Adrenal gland (tissue), 12 donors: ENCODE measurements around the gene TDO2. TPM values are rescaled to one million over a fixed set of nuclear protein-coding genes. Genes with fewer than 3 reads are reported as not detected.
"Not testable (repeated sequence)": the region's sequence is repeated elsewhere in the genome, so short reads cannot be mapped to it uniquely, and the experiment has no call there.

ENCODE experiments used
- DNase-seq, 7 donors: peaks; one replicate each; pipeline ENCODE4 v3.0.0-alpha.2; 2019 to 2020
- H3K27ac ChIP-seq, 5 donors: fragments of 200-600 bp; sonication (generic) in 4 of 5; 1 replicate in 3 of 5; 2 replicates in 2 of 5; pipeline versions ENCODE4 v1.5.1 to v1.8.0; 2016 to 2020; ENCODE audit warnings: mild to moderate bottlenecking in 1 of 5
- H3K27me3 ChIP-seq: fragments of 200-600 bp; 2 replicates; pipeline ENCODE4 v1.8.0; 2021
- H3K36me3 ChIP-seq, 2 donors: fragments of 200-600 bp; replicated peaks in 1 of 2; 1 replicate in 1 of 2; 2 replicates in 1 of 2; pipeline versions ENCODE4 v1.5.1 to v1.8.0; 2018 to 2022
- H3K4me1 ChIP-seq, 2 donors: fragments of 200-600 bp; replicated peaks in 1 of 2; 1 replicate in 1 of 2; 2 replicates in 1 of 2; pipeline versions ENCODE4 v1.5.1 to v1.8.0; 2018 to 2021
- H3K4me3 ChIP-seq, 4 donors: fragments of 200-600 bp; sonication (generic) in 3 of 4; one replicate each; pipeline ENCODE4 v1.5.1; 2016 to 2018
- H3K9me3 ChIP-seq, 3 donors: fragments of 200-600 bp; sonication (generic) in 1 of 3; replicated peaks in 1 of 3; 1 replicate in 2 of 3; 2 replicates in 1 of 3; pipeline versions ENCODE4 v1.5.1 to v1.8.0; 2016 to 2021
- POLR2A ChIP-seq, 2 donors: fragments of 450-650 bp; IDR thresholded peaks; one replicate each; pipeline ENCODE4 v1.6.1; 2017; ENCODE audit warnings: antibody characterized with exemption in 2 of 2, mild to moderate bottlenecking in 2 of 2, moderate library complexity in 1 of 2
- WGBS, 4 donors: extraction: QIAGEN DNeasy Blood & Tissue Kit in 2 of 4; methylation state at CpG; one replicate each; pipeline versions ENCODE4 v1.1.5 to v1.1.7; 2013 to 2017; 5-methylcytosine and 5-hydroxymethylcytosine counted together
- intact Hi-C, 2 donors: fragments of 100-400 bp; cut with DNase I; formaldehyde crosslinking; loops; one replicate each; pipeline versions ENCODE4 v1.14.1 to v1.15.0; 2022 to 2023
- polyA plus RNA-seq, 3 donors: library from polyadenylated mRNA; stranded (reverse); fragments of 200-250 nt in 2 of 3; fragments of 350-450 nt in 1 of 3; fragmentation: Illumina TruSeq in 1 of 3; extraction: RNeasy Lipid Tissue Mini Kit (QIAGEN cat#74804) in 1 of 3; gene quantifications; one replicate each; pipeline ENCODE4 v1.2.3, GENCODE V29; 2013 to 2014
- total RNA-seq, 9 donors: library from RNA; depleted of rRNA in 4 of 9; stranded (reverse); fragments of >200 nt in 4 of 9; fragments of 120-200 nt in 1 of 9; fragmentation: NEBNext Ultra II Directional in 1 of 9; extraction: Animal tissue kit (Norgen Biotek cat#: 25700) in 1 of 9; gene quantifications; one replicate each; pipeline versions ENCODE4 v1.1.0 to v1.2.4, GENCODE V29; 2013 to 2023
- TF ChIP-seq, protein P1 (sequence below), 6 experiments: fragments of 450-650 bp in 4 of 6; fragments of 200-600 bp in 2 of 6; sonication (generic) in 1 of 6; IDR thresholded peaks; 1 replicate in 5 of 6; 2 replicates in 1 of 6; pipeline versions ENCODE4 v1.5.1 to v1.8.0; 2016 to 2021; ENCODE audit warnings: antibody characterized with exemption in 6 of 6, mild to moderate bottlenecking in 2 of 6, moderate library complexity in 1 of 6
- donor health status: healthy with polysubstance abuse.
- donor health status: Bipolar disorder and iron deficiency.
- donor health status: DM: yes; HTN: yes; CAD: no.
- donor health status: DM: no; HTN: no; CAD: no.
- donor health status: DM: no; HTN: no; CAD: no.
- donor health status: DM: yes; HTN: yes; CAD: no.

TDO2 gene
- total and polyA plus RNA-seq, 12 donors: 0.56 to 9.8 (median 2.6) TPM

DNA sequence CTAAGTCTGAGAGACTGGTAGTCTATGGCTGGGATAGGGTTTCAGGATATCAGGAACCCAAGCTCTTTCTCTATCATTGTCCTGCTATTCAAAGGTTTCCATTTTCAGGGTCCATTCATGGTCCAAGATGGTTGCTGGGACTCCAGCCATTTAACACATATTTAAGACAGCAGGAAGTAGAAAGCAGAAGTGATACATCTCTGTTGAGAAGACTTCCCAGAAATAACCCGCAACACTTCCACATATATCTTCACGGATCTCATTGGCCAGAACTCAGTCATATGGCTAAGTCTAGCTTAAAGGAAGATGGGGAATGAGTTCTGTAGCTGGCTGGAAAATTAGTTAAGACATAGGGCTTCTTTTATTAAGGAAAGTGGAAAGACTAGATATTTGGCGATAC, 26.3 kb downstream of the TDO2 start:
- Histone ChIP-seq H3K4me1 (no peaks in the 10 kb centered on the region), H3K36me3 (no peaks in the 10 kb centered on the region), H3K27me3 (no peaks in the 10 kb centered on the region), H3K9me3 (no peaks in the 10 kb centered on the region), H3K4me3 (no peak overlapping the region), H3K27ac (no peak overlapping the region)
- 90 to 95% (median 91%) methylated on average over 3 of the region's 3 CpGs for WGBS, 4 donors
- intact Hi-C loops: no loop called here
- DNase-seq: no peak
- no peak for TF ChIP-seq POLR2A (IDR thresholded peaks at IDR 0.05)
- TF ChIP-seq, protein P1, sequence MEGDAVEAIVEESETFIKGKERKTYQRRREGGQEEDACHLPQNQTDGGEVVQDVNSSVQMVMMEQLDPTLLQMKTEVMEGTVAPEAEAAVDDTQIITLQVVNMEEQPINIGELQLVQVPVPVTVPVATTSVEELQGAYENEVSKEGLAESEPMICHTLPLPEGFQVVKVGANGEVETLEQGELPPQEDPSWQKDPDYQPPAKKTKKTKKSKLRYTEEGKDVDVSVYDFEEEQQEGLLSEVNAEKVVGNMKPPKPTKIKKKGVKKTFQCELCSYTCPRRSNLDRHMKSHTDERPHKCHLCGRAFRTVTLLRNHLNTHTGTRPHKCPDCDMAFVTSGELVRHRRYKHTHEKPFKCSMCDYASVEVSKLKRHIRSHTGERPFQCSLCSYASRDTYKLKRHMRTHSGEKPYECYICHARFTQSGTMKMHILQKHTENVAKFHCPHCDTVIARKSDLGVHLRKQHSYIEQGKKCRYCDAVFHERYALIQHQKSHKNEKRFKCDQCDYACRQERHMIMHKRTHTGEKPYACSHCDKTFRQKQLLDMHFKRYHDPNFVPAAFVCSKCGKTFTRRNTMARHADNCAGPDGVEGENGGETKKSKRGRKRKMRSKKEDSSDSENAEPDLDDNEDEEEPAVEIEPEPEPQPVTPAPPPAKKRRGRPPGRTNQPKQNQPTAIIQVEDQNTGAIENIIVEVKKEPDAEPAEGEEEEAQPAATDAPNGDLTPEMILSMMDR (IDR thresholded peaks at IDR 0.05): no peak

DNA sequence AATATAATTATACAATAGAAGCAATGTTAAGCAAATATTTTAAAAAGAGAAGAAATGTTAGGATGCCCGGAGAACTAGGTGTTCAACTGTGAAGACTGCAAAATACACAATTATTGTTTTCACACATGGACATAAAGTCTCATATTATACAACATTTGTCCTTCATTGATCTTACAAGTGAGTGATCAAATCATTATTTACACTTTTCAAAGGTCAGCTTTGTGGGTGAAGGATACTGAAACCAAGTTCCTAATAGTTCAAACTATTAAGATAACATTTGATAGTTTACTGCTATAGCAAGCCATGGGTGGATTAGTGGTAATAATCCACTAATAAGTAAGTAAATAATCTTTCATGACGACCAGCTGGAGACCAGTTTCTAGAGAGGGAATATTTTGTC, 26.8 kb downstream of the TDO2 start:
- no peak for DNase-seq
- no peaks in the 10 kb centered on the region for H3K36me3 ChIP-seq
- 91 to 95% (median 94%) methylated on average over 2 of the region's 2 CpGs for WGBS, 4 donors
- H3K4me1 ChIP-seq: no peaks in the 10 kb centered on the region
- H3K4me3 ChIP-seq: no peak overlapping the region
- intact Hi-C loops: no loop called here
- TF ChIP-seq POLR2A (IDR thresholded peaks at IDR 0.05): no peak
- TF ChIP-seq, protein P1 (IDR thresholded peaks at IDR 0.05): no peak
- H3K27ac ChIP-seq: no peak overlapping the region
- H3K27me3 ChIP-seq: no peaks in the 10 kb centered on the region
- no peaks in the 10 kb centered on the region for H3K9me3 ChIP-seq

DNA sequence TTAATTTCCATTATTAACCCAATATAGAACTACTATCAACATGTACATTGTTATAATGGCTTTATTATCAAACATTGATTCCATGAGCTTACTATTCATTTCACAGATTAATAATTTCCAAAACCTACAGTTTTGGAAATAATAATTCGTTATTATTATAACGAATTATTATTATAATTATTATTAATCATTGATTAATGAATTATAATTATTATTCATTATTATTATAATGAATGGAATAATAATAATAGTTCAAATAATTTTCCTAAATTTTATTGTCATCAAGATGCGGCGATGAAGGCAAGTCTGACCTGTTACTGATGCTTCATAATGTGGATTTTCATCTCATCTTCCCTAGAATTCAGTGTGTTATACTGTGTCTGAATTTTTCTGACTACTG, 28.1 kb downstream of the TDO2 start:
- H3K4me3 ChIP-seq: no peak overlapping the region
- TF ChIP-seq, protein P1 (IDR thresholded peaks at IDR 0.05): no peak
- TF ChIP-seq POLR2A (IDR thresholded peaks at IDR 0.05): no peak
- no peak for DNase-seq
- H3K27ac ChIP-seq: no peak overlapping the region
- no peaks in the 10 kb centered on the region for H3K4me1 ChIP-seq
- H3K27me3 ChIP-seq: no peaks in the 10 kb centered on the region
- no peaks in the 10 kb centered on the region for H3K36me3 ChIP-seq
- WGBS, 4 donors: 94 to 95% (median 94%) methylated on average over 4 of the region's 4 CpGs
- H3K9me3 ChIP-seq: no peaks in the 10 kb centered on the region
- intact Hi-C loops: no loop called here

DNA sequence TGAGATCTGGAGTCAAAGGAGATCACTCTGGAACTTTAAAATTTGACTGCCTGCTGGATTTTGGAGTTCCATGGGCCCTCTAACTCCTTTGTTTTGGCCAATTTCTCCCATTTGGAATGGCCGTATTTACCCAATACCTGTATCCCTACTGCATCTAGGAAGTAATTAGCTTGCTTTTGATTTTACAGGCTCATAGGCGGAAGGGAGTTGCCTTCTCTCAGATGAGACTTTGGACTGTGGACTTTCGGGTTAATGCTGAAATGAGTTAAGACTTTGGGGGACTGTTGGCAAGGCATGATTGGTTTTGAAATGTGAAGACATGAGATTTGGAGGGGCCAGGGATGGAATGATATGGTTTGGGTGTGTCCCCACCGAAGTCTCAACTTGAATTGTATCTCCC, 31.1 kb downstream of the TDO2 start:
- 96 to 99% (median 97%) methylated on average over 4 of the region's 4 CpGs for whole genome bisulfite sequencing, 4 donors
- H3K27me3 ChIP-seq, H3K27ac ChIP-seq, H3K4me3 ChIP-seq, H3K4me1 ChIP-seq, intact Hi-C loops, H3K36me3 ChIP-seq, DNase-seq, H3K9me3 ChIP-seq: not testable (repeated sequence)

DNA sequence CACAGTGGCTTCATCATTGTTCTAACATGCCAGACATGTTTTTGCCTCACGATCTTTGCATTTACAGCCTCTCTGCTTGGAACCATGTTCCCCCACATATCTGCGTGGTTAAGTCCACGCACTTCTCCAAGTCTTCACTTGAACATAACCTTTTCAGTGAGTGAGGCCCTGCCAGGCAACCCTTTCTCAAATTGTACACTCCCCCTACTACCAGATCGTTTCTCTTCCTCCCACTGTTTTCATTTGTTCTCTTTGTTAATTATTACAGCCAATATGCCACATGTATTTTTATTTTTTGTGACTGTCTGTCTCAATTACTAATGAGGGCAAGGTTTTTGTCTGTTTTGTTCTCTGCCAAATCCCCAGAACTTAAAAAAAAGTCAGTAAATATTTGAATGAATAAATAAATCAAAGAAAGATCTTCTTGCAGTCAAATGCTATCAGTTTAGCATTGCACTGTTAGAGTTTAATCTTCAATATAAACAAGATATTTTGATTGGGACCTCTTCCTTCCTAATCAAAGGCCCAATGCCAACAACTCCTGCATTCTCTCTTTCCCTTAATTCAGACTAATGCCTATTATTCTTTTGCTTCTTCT, 32.0 kb downstream of the TDO2 start:
- H3K27ac ChIP-seq: no peak overlapping the region
- no peaks in the 10 kb centered on the region for H3K4me1 ChIP-seq
- H3K36me3 ChIP-seq: peaks cover 0 to 4% of the 10 kb centered on the region in 2 donors
- no peaks in the 10 kb centered on the region for H3K27me3 ChIP-seq
- no peak overlapping the region for H3K4me3 ChIP-seq
- intact Hi-C loops: no loop called here
- TF ChIP-seq, protein P1 (IDR thresholded peaks at IDR 0.05): no peak
- TF ChIP-seq POLR2A (IDR thresholded peaks at IDR 0.05): no peak
- H3K9me3 ChIP-seq: no peaks in the 10 kb centered on the region
- WGBS, 4 donors: 70 to 81% (median 73%) methylated on average over 4 of the region's 4 CpGs
- no peak for DNase-seq
